ENCODE measurements around the gene VRK1.

VRK1 gene

GRCh38 chr14:96826818-96827217 is 29.6 kb downstream of the VRK1 start:
- DNase-seq (ENCODE audit: low read depth, low spot score) = no peak

- no peak for DNase-seq (ENCODE audit: low read depth, low spot score)
Observed at GRCh38 chr14:96827290-96827689, 30.1 kb downstream of the VRK1 start.

- no peak for DNase-seq (ENCODE audit: low read depth, low spot score)
Observed at GRCh38 chr14:96829791-96830190, 32.6 kb downstream of the VRK1 start.

- no peak for DNase-seq (ENCODE audit: low read depth, low spot score)
Observed at GRCh38 chr14:96830946-96831345, 33.8 kb downstream of the VRK1 start.

GRCh38 chr14:96832351-96832750 is 35.2 kb downstream of the VRK1 start:
- DNase-seq (ENCODE audit: low read depth, low spot score) = no peak

GRCh38 chr14:96838449-96838848 is 41.3 kb downstream of the VRK1 start:
- DNase-seq (ENCODE audit: low read depth, low spot score) = no peak

GRCh38 chr14:96839251-96839650 is 42.1 kb downstream of the VRK1 start:
- no peak for DNase-seq (ENCODE audit: low read depth, low spot score)

- no peak for DNase-seq (ENCODE audit: low read depth, low spot score)
Observed at GRCh38 chr14:96843137-96843536, 46.0 kb downstream of the VRK1 start.

GRCh38 chr14:96844857-96845570 is 47.8 kb downstream of the VRK1 start:
- DNase-seq (ENCODE audit: low read depth, low spot score) = no peak

- no peak for DNase-seq (ENCODE audit: low read depth, low spot score)
Observed at GRCh38 chr14:96847451-96847850, 50.3 kb downstream of the VRK1 start.

GRCh38 chr14:96848011-96848410 is 50.8 kb downstream of the VRK1 start:
- no peak for DNase-seq (ENCODE audit: low read depth, low spot score)

GRCh38 chr14:96849733-96850132 is 52.6 kb downstream of the VRK1 start:
- no peak for DNase-seq (ENCODE audit: low read depth, low spot score)

GRCh38 chr14:96851694-96852381 is 54.7 kb downstream of the VRK1 start:
- no peak for DNase-seq (ENCODE audit: low read depth, low spot score)

GRCh38 chr14:96852823-96853422 is 55.7 kb downstream of the VRK1 start:
- DNase-seq (ENCODE audit: low read depth, low spot score) = no peak

- DNase-seq (ENCODE audit: low read depth, low spot score) = no peak
Observed at GRCh38 chr14:96858643-96859042, 61.5 kb downstream of the VRK1 start.

GRCh38 chr14:96861568-96862310 is 64.6 kb downstream of the VRK1 start:
- no peak for DNase-seq (ENCODE audit: low read depth, low spot score)

- DNase-seq (ENCODE audit: low read depth, low spot score) = no peak
Observed at GRCh38 chr14:96863327-96863985, 66.3 kb downstream of the VRK1 start.

- DNase-seq (ENCODE audit: low read depth, low spot score) = no peak
Observed at GRCh38 chr14:96863986-96864330, 66.8 kb downstream of the VRK1 start.

- no peak for DNase-seq (ENCODE audit: low read depth, low spot score)
Observed at GRCh38 chr14:96867634-96868033, 70.5 kb downstream of the VRK1 start.

GRCh38 chr14:96874127-96874526 is 76.9 kb downstream of the VRK1 start:
- no peak for DNase-seq (ENCODE audit: low read depth, low spot score)

- DNase-seq (ENCODE audit: low read depth, low spot score) = no peak
Observed at GRCh38 chr14:96876747-96877146, 79.6 kb downstream of the VRK1 start.

GRCh38 chr14:96881713-96882112 is 84.5 kb downstream of the VRK1 start:
- no peak for DNase-seq (ENCODE audit: low read depth, low spot score)

Measured in activated CD4-positive, CD25-positive, alpha-beta regulatory T cell treated with anti-CD3 and anti-CD28 coated beads, Interleukin-2, amount 50 U/mL, for 16 hours (primary cell).